Measurements from ENCODE around the gene SLC41A3.

- TF ChIP-seq CTCF (conservative IDR thresholded peaks at IDR 0.05 in 1 of 2, IDR thresholded peaks at IDR 0.05 in 1 of 2; ENCODE audit: low read depth in 1 of 2, low read length in 2 of 2): no peak
- no peak for TF ChIP-seq EZH2 (IDR thresholded peaks at IDR 0.05; ENCODE audit: low read length, missing control alignments)
Observed at GRCh38 chr3:126025116-126025729, 58.7 kb downstream of the SLC41A3 start.
